Gastroesophageal sphincter (tissue), 3 donors: ENCODE data around the gene APPL1.

Experiments
- CTCF ChIP-seq, 4 experiments: fragments of 200-600 bp in 2 of 4; fragments of 450-650 bp in 2 of 4; sonication (generic) in 1 of 4; IDR thresholded peaks; one replicate each; pipeline ENCODE4 v1.5.1; 2017 to 2019; ENCODE audit warnings: antibody characterized with exemption in 4 of 4, mild to moderate bottlenecking in 2 of 4, moderate library complexity in 2 of 4
- POLR2A ChIP-seq, 2 donors: fragments of 450-650 bp; IDR thresholded peaks; one replicate each; pipeline ENCODE4 v1.6.1; 2017; ENCODE audit warnings: antibody characterized with exemption in 2 of 2, mild to moderate bottlenecking in 2 of 2, moderate library complexity in 1 of 2

- TF ChIP-seq CTCF (IDR thresholded peaks at IDR 0.05) (peak in 1 of 4 experiments; percentile 5), POLR2A (IDR thresholded peaks at IDR 0.05) (no peak)
These were observed 47.7 kb upstream of the APPL1 start for GRCh38 chr3:57179580-57180410.
